Measurements from ENCODE around the gene TNFSF18. TPM values are rescaled to one million over a fixed set of nuclear protein-coding genes. Genes with fewer than 3 reads are reported as not detected.

TNFSF18 gene
- total RNA-seq, 1 donor from 2014 or later, result not detected

DNA sequence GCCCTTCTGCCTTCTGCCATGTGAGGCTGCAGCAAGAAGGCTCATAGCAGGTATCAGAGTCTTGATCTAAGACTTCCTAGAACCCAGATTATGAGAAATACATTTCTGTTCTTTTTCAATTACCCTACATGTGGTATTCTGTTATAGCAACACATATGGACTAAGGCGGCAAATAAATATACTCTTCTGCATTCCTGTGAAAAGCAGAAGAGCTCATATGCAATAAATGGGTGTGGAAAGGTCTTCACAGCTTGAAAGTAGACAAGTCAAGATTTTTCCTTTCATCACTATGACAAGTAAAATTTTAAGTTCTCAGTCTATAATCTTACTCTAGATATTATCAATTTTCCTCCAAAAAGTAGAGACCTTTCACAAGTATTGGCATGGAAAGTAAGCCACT is 36.6 kb downstream of the TNFSF18 start:
- Mint-ChIP-seq H3K4me1 (ENCODE audit: low read depth, unreplicated experiment) (no peaks in the 10 kb centered on the region), H3K36me3 (ENCODE audit: unreplicated experiment) (no peaks in the 10 kb centered on the region), H3K27ac (ENCODE audit: unreplicated experiment) (no peak overlapping the region), H3K9me3 (ENCODE audit: unreplicated experiment) (no peaks in the 10 kb centered on the region), H3K4me3 (ENCODE audit: unreplicated experiment) (no peak overlapping the region), H3K27me3 (ENCODE audit: unreplicated experiment) (no peaks in the 10 kb centered on the region)
- no peak for DNase-seq
- TF ChIP-seq, protein P1, sequence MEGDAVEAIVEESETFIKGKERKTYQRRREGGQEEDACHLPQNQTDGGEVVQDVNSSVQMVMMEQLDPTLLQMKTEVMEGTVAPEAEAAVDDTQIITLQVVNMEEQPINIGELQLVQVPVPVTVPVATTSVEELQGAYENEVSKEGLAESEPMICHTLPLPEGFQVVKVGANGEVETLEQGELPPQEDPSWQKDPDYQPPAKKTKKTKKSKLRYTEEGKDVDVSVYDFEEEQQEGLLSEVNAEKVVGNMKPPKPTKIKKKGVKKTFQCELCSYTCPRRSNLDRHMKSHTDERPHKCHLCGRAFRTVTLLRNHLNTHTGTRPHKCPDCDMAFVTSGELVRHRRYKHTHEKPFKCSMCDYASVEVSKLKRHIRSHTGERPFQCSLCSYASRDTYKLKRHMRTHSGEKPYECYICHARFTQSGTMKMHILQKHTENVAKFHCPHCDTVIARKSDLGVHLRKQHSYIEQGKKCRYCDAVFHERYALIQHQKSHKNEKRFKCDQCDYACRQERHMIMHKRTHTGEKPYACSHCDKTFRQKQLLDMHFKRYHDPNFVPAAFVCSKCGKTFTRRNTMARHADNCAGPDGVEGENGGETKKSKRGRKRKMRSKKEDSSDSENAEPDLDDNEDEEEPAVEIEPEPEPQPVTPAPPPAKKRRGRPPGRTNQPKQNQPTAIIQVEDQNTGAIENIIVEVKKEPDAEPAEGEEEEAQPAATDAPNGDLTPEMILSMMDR (IDR thresholded peaks at IDR 0.05; ENCODE audit: partially characterized antibody, unreplicated experiment), result no peak

- Mint-ChIP-seq H3K36me3 (ENCODE audit: unreplicated experiment) (no peaks in the 10 kb centered on the region), H3K27ac (ENCODE audit: unreplicated experiment) (no peak overlapping the region), H3K4me3 (ENCODE audit: unreplicated experiment) (no peak overlapping the region), H3K27me3 (ENCODE audit: unreplicated experiment) (no peaks in the 10 kb centered on the region), H3K4me1 (ENCODE audit: low read depth, unreplicated experiment) (no peaks in the 10 kb centered on the region), H3K9me3 (ENCODE audit: unreplicated experiment) (no peaks in the 10 kb centered on the region)
- DNase-seq, result no peak
- TF ChIP-seq, protein P1 (IDR thresholded peaks at IDR 0.05; ENCODE audit: partially characterized antibody, unreplicated experiment), result no peak
Measured at GRCh38 chr1:173012126-173012525, 38.6 kb downstream of the TNFSF18 start.

DNA sequence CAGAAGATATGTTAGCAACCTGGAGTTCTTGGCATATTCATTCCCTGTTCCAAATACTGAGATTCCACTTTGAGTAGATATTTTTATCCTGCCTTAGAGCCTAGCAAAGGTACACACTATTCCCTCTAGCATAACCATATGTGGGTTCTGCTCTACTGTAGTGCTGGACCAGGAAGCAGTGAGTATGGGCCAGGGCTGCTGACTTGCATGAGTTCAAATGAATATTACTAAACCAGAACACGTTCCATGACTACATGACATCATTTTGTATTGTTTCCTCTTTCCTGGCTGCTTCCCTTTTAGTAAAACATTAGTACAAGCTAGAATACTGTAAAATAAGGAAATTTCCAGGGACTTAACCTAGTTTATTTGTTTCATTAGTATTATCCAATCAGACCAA is 41.1 kb downstream of the TNFSF18 start:
- TF ChIP-seq, protein P1 (IDR thresholded peaks at IDR 0.05; ENCODE audit: partially characterized antibody, unreplicated experiment), result no peak
- Mint-ChIP-seq H3K27me3 (ENCODE audit: unreplicated experiment) (no peaks in the 10 kb centered on the region), H3K4me3 (ENCODE audit: unreplicated experiment) (no peak overlapping the region), H3K27ac (ENCODE audit: unreplicated experiment) (no peak overlapping the region), H3K36me3 (ENCODE audit: unreplicated experiment) (no peaks in the 10 kb centered on the region), H3K4me1 (ENCODE audit: low read depth, unreplicated experiment) (peaks cover 6% of the 10 kb centered on the region), H3K9me3 (ENCODE audit: unreplicated experiment) (no peaks in the 10 kb centered on the region)
- DNase-seq, result no peak

DNA sequence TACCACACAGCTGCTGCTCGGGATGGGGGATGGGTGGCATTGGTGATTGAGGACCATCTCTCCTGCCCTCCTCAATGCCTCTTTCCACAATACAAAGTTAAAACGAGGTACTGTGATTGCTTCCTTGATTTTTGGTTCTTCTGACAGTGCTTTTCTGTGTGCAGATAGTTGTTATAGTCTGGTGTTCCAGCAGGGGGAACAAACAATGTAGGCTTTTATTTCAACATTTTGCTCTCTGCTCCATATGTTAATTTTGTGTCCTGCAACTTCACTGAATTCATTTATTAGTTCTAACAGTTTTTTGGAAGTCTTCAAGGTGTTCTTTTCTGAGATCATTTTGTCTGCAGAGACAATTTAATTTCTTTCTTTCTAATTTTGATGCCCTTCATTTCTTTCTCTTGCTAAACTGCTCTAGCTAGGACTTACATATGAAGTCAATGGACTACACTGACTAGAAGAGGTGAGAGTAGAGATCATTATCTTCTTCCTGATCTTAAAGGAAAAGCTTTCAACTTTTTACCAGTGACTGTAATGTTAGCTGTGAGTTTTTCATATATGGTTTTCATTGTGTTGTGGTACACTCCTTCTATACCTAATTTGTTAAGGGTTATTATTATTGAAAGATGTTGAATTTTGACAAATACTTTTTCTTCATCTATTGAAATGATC is 45.4 kb downstream of the TNFSF18 start:
- Mint-ChIP-seq H3K9me3 (ENCODE audit: unreplicated experiment) (no peaks in the 10 kb centered on the region), H3K27ac (ENCODE audit: unreplicated experiment) (no peak overlapping the region), H3K36me3 (ENCODE audit: unreplicated experiment) (no peaks in the 10 kb centered on the region), H3K4me3 (ENCODE audit: unreplicated experiment) (no peak overlapping the region), H3K27me3 (ENCODE audit: unreplicated experiment) (no peaks in the 10 kb centered on the region), H3K4me1 (ENCODE audit: low read depth, unreplicated experiment) (peaks cover 6% of the 10 kb centered on the region)
- no peak for DNase-seq
- TF ChIP-seq, protein P1 (IDR thresholded peaks at IDR 0.05; ENCODE audit: partially characterized antibody, unreplicated experiment), result no peak

- Mint-ChIP-seq H3K4me3 (ENCODE audit: unreplicated experiment) (no peak overlapping the region), H3K36me3 (ENCODE audit: unreplicated experiment) (no peaks in the 10 kb centered on the region), H3K9me3 (ENCODE audit: unreplicated experiment) (no peaks in the 10 kb centered on the region), H3K4me1 (ENCODE audit: low read depth, unreplicated experiment) (peaks cover 6% of the 10 kb centered on the region), H3K27me3 (ENCODE audit: unreplicated experiment) (no peaks in the 10 kb centered on the region), H3K27ac (ENCODE audit: unreplicated experiment) (no peak overlapping the region)
- DNase-seq, result no peak
- TF ChIP-seq, protein P1 (IDR thresholded peaks at IDR 0.05; ENCODE audit: partially characterized antibody, unreplicated experiment), result no peak
Measured at GRCh38 chr1:173002891-173003838, 47.6 kb downstream of the TNFSF18 start.
